GM19043 (cell line): ENCODE results near the gene PFN3.

Experiments
- ATAC-seq: cut with Tn5 transposase; IDR thresholded peaks from one replicate; pipeline ENCODE4 v1.9.1; 2021; ENCODE audit warnings: low read depth; ENCODE audit not compliant: unreplicated experiment

PFN3 gene

GRCh38 chr5:177439518-177440053 lies 39.1 kb upstream of the PFN3 start:
- no peak for ATAC-seq

GRCh38 chr5:177438468-177438867 lies 38.0 kb upstream of the PFN3 start:
- no peak for ATAC-seq

GRCh38 chr5:177437623-177438022 lies 37.2 kb upstream of the PFN3 start:
- ATAC-seq: no peak

- ATAC-seq: no peak
Measured at GRCh38 chr5:177435847-177436536, 35.5 kb upstream of the PFN3 start.

GRCh38 chr5:177434942-177435738 lies 34.7 kb upstream of the PFN3 start:
- ATAC-seq: no peak

GRCh38 chr5:177434437-177434836 lies 34.0 kb upstream of the PFN3 start:
- ATAC-seq: no peak

GRCh38 chr5:177433658-177434217 lies 33.3 kb upstream of the PFN3 start:
- ATAC-seq: no peak

- no peak for ATAC-seq
Measured at GRCh38 chr5:177432839-177433657, 32.6 kb upstream of the PFN3 start.

GRCh38 chr5:177432143-177432838 lies 31.8 kb upstream of the PFN3 start:
- ATAC-seq: peak; percentile 5

GRCh38 chr5:177431317-177432142 lies 31.1 kb upstream of the PFN3 start:
- ATAC-seq: peak; percentile 41

- ATAC-seq: no peak
Measured at GRCh38 chr5:177430972-177431316, 30.5 kb upstream of the PFN3 start.

GRCh38 chr5:177430140-177430951 lies 29.9 kb upstream of the PFN3 start:
- ATAC-seq: no peak

GRCh38 chr5:177429248-177430040 lies 29.0 kb upstream of the PFN3 start:
- ATAC-seq: no peak

- ATAC-seq: no peak
Measured at GRCh38 chr5:177428574-177429217, 28.2 kb upstream of the PFN3 start.

- no peak for ATAC-seq
Measured at GRCh38 chr5:177427919-177428573, 27.6 kb upstream of the PFN3 start.

GRCh38 chr5:177427211-177427822 lies 26.9 kb upstream of the PFN3 start:
- ATAC-seq: no peak
